Measurements from ENCODE around the gene PRAMEF15.
"Not testable (repeated sequence)": the region's sequence is repeated elsewhere in the genome, so short reads cannot be mapped to it uniquely, and the experiment has no call there.

Gene PRAMEF15

GRCh38 chr1:13315281-13315680, at the start of gene PRAMEF15:
Gene PRAMEF15, plus strand, starts transcription at chr1:13315581. Its CDS starts 2,827 bp downstream, at chr1:13318408.
- DNase-seq (ENCODE audit: low read depth in 2 of 2, low spot score in 1 of 2): not testable (repeated sequence)

- DNase-seq (ENCODE audit: low read depth in 2 of 2, low spot score in 1 of 2): not testable (repeated sequence)
Measured at GRCh38 chr1:13277016-13277415, 38.4 kb upstream of the PRAMEF15 start.

- not testable (repeated sequence) for DNase-seq (ENCODE audit: low read depth in 2 of 2, low spot score in 1 of 2)
Measured at GRCh38 chr1:13279617-13280016, 35.8 kb upstream of the PRAMEF15 start.

GRCh38 chr1:13285037-13285436, 30.3 kb upstream of the PRAMEF15 start, which contains the start of gene PRAMEF8:
Gene PRAMEF8, minus strand, starts transcription at chr1:13285137. Its CDS starts 1,046 bp downstream, at chr1:13284091.
- DNase-seq (ENCODE audit: low read depth in 2 of 2, low spot score in 1 of 2): not testable (repeated sequence)

- not testable (repeated sequence) for DNase-seq (ENCODE audit: low read depth in 2 of 2, low spot score in 1 of 2)
Measured at GRCh38 chr1:13289030-13289429, 26.4 kb upstream of the PRAMEF15 start.

GRCh38 chr1:13297216-13297931, 18.0 kb upstream of the PRAMEF15 start:
- not testable (repeated sequence) for DNase-seq (ENCODE audit: low read depth in 2 of 2, low spot score in 1 of 2)

GRCh38 chr1:13298699-13299098, 16.7 kb upstream of the PRAMEF15 start:
- DNase-seq (ENCODE audit: low read depth in 2 of 2, low spot score in 1 of 2): not testable (repeated sequence)

GRCh38 chr1:13302197-13302596, 13.2 kb upstream of the PRAMEF15 start:
- not testable (repeated sequence) for DNase-seq (ENCODE audit: low read depth in 2 of 2, low spot score in 1 of 2)

GRCh38 chr1:13303239-13303638, 12.1 kb upstream of the PRAMEF15 start, which contains the start of gene PRAMEF33:
Gene PRAMEF33, plus strand, starts transcription at chr1:13303539. Its CDS starts 2,416 bp downstream, at chr1:13305955.
- not testable (repeated sequence) for DNase-seq (ENCODE audit: low read depth in 2 of 2, low spot score in 1 of 2)

- DNase-seq (ENCODE audit: low read depth in 2 of 2, low spot score in 1 of 2): not testable (repeated sequence)
Measured at GRCh38 chr1:13342496-13342895, 27.1 kb downstream of the PRAMEF15 start.

GRCh38 chr1:13347034-13347433, 31.7 kb downstream of the PRAMEF15 start, which contains the start of gene PRAMEF14:
Gene PRAMEF14, minus strand, starts transcription at chr1:13347134. Its CDS starts 1,820 bp downstream, at chr1:13345314.
- DNase-seq (ENCODE audit: low read depth in 2 of 2, low spot score in 1 of 2): not testable (repeated sequence)

- not testable (repeated sequence) for DNase-seq (ENCODE audit: low read depth in 2 of 2, low spot score in 1 of 2)
Measured at GRCh38 chr1:13353476-13353875, 38.1 kb downstream of the PRAMEF15 start.

- not testable (repeated sequence) for DNase-seq (ENCODE audit: low read depth in 2 of 2, low spot score in 1 of 2)
Measured at GRCh38 chr1:13354475-13354874, 39.1 kb downstream of the PRAMEF15 start.

- not testable (repeated sequence) for DNase-seq (ENCODE audit: low read depth in 2 of 2, low spot score in 1 of 2)
Measured at GRCh38 chr1:13356774-13357173, 41.4 kb downstream of the PRAMEF15 start.

- not testable (repeated sequence) for DNase-seq (ENCODE audit: low read depth in 2 of 2, low spot score in 1 of 2)
Measured at GRCh38 chr1:13362364-13362763, 47.0 kb downstream of the PRAMEF15 start.

GRCh38 chr1:13364928-13365327, 49.5 kb downstream of the PRAMEF15 start:
- not testable (repeated sequence) for DNase-seq (ENCODE audit: low read depth in 2 of 2, low spot score in 1 of 2)

GRCh38 chr1:13366536-13366935, 51.2 kb downstream of the PRAMEF15 start:
- not testable (repeated sequence) for DNase-seq (ENCODE audit: low read depth in 2 of 2, low spot score in 1 of 2)

GRCh38 chr1:13368544-13368943, 53.2 kb downstream of the PRAMEF15 start:
- not testable (repeated sequence) for DNase-seq (ENCODE audit: low read depth in 2 of 2, low spot score in 1 of 2)

Measured in stimulated activated CD8-positive, alpha-beta memory T cell treated with anti-CD3 and anti-CD28 coated beads, Interleukin-4, amount 100 ng/mL, for 1 hour (primary cell).